ENCODE measurements around the gene HCST. TPM values are rescaled to one million over a fixed set of nuclear protein-coding genes. Genes with fewer than 3 reads are reported as not detected.

Gene HCST
- total and polyA plus RNA-seq, 9 donors = 0.92 to 9.2 (median 5.6) TPM

- H3K36me3 ChIP-seq = no peaks in the 10 kb centered on the region
- no peaks in the 10 kb centered on the region for H3K27me3 ChIP-seq
- intact Hi-C loops (cut with DNase I) = no loop called here
- 41 to 50% (median 48%) methylated on average over 5 of the region's 5 CpGs for WGBS, 3 donors
- TF ChIP-seq POLR2A (IDR thresholded peaks at IDR 0.05) (no peak), EP300 (IDR thresholded peaks at IDR 0.05) (no peak), CTCF (IDR thresholded peaks at IDR 0.05) (no peak)
- DNase-seq = no peak
- H3K27ac ChIP-seq = no peak overlapping the region
- H3K9me3 ChIP-seq = no peaks in the 10 kb centered on the region
- no peak overlapping the region for H3K4me3 ChIP-seq
- peaks cover 3% of the 10 kb centered on the region for H3K4me1 ChIP-seq (ENCODE audit: insufficient read depth)
Observed at GRCh38 chr19:35911790-35912189, 9.5 kb downstream of the HCST start.

GRCh38 chr19:35913589-35913988 lies 11.3 kb downstream of the HCST start:
- no peak for DNase-seq
- Histone ChIP-seq H3K36me3 (no peaks in the 10 kb centered on the region), H3K4me3 (no peak overlapping the region), H3K4me1 (ENCODE audit: insufficient read depth) (no peaks in the 10 kb centered on the region), H3K27ac (no peak overlapping the region), H3K9me3 (no peaks in the 10 kb centered on the region), H3K27me3 (no peaks in the 10 kb centered on the region)
- intact Hi-C loops (cut with DNase I) = no loop called here
- 46 to 58% (median 49%) methylated on average over 7 of the region's 7 CpGs for WGBS, 3 donors
- TF ChIP-seq POLR2A (IDR thresholded peaks at IDR 0.05) (no peak), EP300 (IDR thresholded peaks at IDR 0.05) (no peak), CTCF (IDR thresholded peaks at IDR 0.05) (no peak)

- TF ChIP-seq POLR2A (IDR thresholded peaks at IDR 0.05) (no peak), CTCF (IDR thresholded peaks at IDR 0.05) (no peak), EP300 (IDR thresholded peaks at IDR 0.05) (no peak)
- intact Hi-C loops (cut with DNase I) = no loop called here
- 48 to 62% (median 50%) methylated on average over 3 of the region's 3 CpGs for WGBS, 3 donors
Observed at GRCh38 chr19:35915443-35915842, 13.1 kb downstream of the HCST start.

GRCh38 chr19:35919306-35919705 lies 17.0 kb downstream of the HCST start:
- DNase-seq = no peak
- TF ChIP-seq CTCF (IDR thresholded peaks at IDR 0.05) (no peak), EP300 (IDR thresholded peaks at IDR 0.05) (no peak), POLR2A (IDR thresholded peaks at IDR 0.05) (no peak)
- Histone ChIP-seq H3K36me3 (no peaks in the 10 kb centered on the region), H3K27ac (no peak overlapping the region), H3K4me3 (no peak overlapping the region), H3K9me3 (no peaks in the 10 kb centered on the region), H3K4me1 (ENCODE audit: insufficient read depth) (no peaks in the 10 kb centered on the region), H3K27me3 (no peaks in the 10 kb centered on the region)
- intact Hi-C loops (cut with DNase I) = no loop called here
- 86 to 91% (median 88%) methylated on average over 11 of the region's 11 CpGs for WGBS, 3 donors

More at GRCh38 chr19:35915443-35915842, 13.1 kb downstream of the HCST start:
- Histone ChIP-seq H3K4me1 (ENCODE audit: insufficient read depth) (no peaks in the 10 kb centered on the region), H3K36me3 (no peaks in the 10 kb centered on the region), H3K27me3 (no peaks in the 10 kb centered on the region), H3K27ac (no peak overlapping the region), H3K9me3 (no peaks in the 10 kb centered on the region), H3K4me3 (no peak overlapping the region)
- no peak for DNase-seq

Measured in ovary (tissue), 9 donors.